Endometrium (tissue), 2 donors: ENCODE measurements around the gene TRAPPC10.

Source experiments
- FAIRE-seq: peaks from 2 replicates; lab custom pipeline; 2012; peaks lifted over from hg19 to GRCh38; lab: Jason Lieb, UNC
- donor health status: control.
- donor health status: control.

Gene TRAPPC10, protein sequence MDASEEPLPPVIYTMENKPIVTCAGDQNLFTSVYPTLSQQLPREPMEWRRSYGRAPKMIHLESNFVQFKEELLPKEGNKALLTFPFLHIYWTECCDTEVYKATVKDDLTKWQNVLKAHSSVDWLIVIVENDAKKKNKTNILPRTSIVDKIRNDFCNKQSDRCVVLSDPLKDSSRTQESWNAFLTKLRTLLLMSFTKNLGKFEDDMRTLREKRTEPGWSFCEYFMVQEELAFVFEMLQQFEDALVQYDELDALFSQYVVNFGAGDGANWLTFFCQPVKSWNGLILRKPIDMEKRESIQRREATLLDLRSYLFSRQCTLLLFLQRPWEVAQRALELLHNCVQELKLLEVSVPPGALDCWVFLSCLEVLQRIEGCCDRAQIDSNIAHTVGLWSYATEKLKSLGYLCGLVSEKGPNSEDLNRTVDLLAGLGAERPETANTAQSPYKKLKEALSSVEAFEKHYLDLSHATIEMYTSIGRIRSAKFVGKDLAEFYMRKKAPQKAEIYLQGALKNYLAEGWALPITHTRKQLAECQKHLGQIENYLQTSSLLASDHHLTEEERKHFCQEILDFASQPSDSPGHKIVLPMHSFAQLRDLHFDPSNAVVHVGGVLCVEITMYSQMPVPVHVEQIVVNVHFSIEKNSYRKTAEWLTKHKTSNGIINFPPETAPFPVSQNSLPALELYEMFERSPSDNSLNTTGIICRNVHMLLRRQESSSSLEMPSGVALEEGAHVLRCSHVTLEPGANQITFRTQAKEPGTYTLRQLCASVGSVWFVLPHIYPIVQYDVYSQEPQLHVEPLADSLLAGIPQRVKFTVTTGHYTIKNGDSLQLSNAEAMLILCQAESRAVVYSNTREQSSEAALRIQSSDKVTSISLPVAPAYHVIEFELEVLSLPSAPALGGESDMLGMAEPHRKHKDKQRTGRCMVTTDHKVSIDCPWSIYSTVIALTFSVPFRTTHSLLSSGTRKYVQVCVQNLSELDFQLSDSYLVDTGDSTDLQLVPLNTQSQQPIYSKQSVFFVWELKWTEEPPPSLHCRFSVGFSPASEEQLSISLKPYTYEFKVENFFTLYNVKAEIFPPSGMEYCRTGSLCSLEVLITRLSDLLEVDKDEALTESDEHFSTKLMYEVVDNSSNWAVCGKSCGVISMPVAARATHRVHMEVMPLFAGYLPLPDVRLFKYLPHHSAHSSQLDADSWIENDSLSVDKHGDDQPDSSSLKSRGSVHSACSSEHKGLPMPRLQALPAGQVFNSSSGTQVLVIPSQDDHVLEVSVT

DNA sequence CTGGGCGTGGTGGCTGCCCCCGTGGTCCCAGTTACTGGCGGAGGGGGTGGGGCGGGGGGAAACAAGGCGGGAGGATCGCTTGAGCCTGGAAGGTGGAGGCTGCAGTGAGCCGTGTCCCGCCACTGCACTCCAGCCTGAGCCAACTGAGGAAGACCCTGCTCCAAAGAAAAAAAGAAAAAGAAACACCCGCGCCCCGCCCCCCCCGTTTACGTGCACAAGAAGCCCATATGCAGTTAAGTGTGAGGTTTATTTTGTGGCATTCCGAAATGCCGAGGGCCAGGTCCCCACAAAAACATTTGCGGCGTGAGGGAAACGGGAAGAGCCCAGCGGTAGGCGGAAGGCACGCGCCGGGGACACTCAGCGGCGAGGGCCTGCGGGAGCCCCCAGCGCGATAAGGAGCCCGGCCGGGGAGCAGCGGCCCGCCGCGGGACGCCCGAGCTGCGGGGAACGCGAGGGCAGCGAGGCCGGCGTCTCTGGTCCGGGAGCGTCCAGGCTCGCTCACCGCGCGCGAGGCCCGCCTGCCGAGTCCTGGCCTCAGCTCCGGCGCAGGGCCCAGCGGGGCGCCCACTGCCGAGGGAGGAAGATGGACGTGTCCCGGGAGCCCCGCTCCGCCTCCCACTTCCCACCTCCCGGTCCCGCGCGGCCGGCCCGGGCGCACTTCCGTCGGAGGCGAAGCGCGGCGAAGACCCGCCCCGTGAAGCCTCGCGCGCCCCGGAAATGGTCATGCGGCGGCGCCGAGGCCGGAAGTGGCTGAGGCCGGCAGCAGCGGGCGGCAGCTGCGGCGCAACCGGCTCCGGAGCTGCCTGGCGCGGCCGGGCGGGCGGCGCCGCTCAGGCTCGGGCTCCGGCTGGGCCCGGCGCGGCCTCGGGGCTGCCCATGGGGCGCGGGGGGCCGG lies at the start of gene TRAPPC10:
Gene TRAPPC10, plus strand, starts transcription at position 731 of the 895 bp plus-strand sequence. CDS start 185 bp downstream, outside the sequence.
- FAIRE-seq = no peak

DNA sequence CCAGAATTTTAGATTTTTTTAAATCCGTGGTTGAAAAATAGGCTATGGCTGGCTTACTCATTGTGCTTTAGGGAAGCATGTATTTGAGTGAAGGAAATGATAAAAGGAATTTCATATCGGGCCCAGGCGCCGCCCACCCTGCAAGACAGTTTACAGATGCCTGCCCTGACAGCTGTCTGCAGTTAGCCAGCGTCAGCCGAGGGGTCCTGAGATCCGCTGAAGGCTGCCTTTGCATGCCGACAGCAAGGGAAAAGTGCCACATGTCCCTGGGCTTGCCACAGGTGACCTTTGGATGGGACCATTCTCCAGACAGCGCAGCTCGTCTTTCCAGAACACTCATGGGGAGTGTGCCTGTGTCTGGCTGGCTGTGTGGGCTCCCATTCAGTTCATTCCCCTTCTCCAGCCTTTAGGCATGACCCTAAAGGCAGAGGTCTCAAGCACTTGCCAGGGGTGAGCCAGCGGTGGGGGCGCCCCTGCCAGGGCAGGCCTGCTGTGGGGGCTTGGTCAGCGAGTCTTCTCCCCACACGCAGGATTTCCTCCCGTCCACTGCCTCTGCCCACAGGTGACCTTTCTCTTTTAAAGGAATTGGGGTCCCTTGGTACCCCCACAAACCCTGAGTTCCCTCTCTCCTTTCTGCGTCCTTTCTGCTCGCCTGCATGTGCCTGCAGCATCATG lies 46.1 kb upstream of the TRAPPC10 start:
- no peak for FAIRE-seq

- no peak for FAIRE-seq
Measured at GRCh38 chr21:43966946-43967512, 45.1 kb upstream of the TRAPPC10 start.

- FAIRE-seq = no peak
Measured at GRCh38 chr21:43967981-43968380, 44.1 kb upstream of the TRAPPC10 start.

DNA sequence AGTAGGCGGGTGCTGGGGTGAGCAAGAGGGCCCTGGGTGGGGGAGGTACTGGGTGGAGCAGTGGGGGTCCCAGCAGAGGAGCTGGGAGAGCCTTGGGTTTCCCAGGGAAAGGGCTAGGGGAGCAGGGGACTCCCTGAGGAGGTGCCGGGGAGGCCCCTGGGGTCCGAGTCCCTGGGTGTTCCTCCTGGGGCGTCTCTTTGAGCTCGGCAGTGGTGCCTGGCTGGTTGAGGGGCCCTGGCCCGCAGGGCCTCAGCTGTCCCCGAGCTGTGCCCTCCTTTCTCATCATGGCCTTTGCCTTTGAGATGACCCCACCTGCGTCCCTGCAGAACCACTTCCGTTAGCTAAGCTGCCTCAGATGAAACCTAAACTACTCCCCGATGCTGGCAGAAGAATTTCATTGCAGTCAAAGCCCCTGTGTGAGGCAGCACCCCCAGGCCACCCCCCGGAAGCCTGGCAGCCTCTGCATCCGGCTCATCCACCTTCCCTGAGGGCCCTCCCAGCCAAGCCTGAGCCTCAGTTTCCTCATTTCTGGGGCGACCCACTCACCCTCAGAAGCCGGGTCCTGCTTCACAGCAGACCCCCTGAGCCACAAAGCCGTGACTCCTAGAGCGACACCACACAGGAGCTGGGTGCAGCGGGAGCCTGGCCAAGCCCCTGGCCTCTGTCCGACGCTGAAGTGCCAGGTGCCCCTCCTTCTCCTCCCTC lies 43.5 kb upstream of the TRAPPC10 start:
- FAIRE-seq = no peak

GRCh38 chr21:43969115-43969444 lies 43.0 kb upstream of the TRAPPC10 start:
- FAIRE-seq = no peak

DNA sequence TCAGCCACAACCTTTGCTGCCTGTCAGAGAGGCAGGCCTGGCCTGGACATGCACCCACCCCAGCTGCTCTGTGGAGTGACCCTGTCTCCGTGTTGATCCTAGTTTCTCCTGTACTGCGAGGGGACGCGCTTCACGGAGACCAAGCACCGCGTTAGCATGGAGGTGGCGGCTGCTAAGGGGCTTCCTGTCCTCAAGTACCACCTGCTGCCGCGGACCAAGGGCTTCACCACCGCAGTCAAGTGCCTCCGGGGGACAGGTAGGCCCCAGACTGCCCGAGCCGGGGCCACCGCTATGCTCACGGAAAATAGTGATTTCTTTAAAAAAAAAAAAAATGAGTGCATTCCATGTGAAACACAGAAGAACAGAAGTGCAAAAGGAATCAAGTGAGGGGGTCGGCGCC lies 41.6 kb upstream of the TRAPPC10 start:
- no peak for FAIRE-seq

DNA sequence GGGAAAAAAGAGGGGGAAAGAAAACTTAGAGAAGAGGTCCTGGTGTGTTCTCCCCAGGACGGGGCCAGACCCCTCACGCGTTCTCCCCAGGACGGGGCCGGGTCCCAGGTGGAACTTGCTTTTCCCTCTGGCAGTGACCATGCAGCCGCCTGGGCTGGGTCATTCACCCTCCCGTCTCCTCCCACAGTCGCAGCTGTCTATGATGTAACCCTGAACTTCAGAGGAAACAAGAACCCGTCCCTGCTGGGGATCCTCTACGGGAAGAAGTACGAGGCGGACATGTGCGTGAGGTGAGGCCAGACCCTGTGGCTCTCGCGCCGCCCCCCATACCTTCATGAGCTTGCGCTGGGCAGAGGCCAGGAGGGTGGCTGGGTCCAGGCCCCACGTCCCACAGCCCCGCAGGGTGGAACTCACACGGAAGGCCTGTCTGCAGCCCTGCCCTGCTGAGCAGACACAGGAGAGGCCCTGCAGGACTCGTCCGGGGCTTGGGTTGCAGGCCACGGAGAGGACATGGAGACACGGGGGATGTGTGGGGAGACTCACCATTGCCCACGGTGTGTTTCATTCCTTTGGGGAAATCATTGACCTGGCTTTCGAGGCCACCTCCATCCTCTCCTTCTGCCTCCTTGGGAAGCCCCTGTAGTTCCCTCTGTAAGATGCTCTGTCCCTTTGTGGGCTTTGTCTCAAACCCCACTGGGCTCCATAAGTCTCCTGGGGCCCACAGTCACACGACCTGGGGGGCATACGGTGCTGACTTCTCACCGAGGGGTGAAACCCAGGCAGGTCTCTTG lies 40.7 kb upstream of the TRAPPC10 start:
- FAIRE-seq = no peak

DNA sequence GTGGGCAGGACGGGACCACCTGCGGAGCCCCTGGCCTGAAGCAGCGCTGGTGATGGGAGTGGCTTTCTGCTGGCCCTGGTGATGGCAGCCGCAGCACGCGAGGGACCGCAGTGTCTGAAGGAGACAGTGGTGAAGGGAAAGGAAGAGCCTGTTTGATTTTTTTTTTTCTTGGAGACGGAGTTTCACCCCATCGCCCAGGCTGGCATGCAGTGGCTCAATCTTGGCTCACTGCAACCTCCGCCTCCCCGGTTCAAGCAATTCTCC lies 40.2 kb upstream of the TRAPPC10 start:
- FAIRE-seq = no peak

DNA sequence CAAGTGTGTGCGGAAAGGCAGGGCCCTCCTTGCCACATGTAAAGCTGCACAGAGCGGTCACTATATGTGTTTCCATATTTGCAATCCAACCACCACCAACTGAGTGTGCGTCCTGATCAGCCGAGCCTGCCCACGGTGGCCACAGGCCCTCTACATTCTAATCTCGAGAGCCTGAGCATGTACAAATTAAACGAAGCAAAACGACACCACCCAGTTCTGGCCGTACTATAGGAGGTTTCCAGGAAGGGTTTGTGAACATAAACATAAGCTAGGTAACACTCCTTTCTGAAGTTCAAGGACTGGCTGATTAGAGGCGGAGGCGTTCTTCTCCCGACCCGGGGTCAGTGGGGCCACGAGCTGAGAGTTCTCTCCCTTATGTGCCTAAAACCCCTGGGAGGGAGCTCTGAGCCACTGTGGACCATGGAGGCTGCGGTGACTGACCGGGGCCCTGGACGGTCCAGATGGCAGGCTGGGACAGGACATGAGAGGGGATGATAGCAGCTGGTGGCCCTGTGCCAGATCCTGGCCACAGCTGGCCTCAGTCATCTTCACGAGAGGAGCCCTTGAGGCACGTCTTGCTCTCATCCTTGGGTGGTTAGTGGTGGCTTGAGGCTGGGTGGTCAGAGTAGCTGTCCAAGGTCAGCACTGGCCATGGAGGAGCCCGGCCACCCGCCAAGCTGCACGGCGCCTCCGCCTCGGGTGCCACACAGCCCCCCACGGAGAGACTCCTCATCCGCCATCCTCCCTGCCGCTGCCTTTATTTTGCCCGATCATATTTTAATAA lies 39.1 kb upstream of the TRAPPC10 start:
- FAIRE-seq = no peak

DNA sequence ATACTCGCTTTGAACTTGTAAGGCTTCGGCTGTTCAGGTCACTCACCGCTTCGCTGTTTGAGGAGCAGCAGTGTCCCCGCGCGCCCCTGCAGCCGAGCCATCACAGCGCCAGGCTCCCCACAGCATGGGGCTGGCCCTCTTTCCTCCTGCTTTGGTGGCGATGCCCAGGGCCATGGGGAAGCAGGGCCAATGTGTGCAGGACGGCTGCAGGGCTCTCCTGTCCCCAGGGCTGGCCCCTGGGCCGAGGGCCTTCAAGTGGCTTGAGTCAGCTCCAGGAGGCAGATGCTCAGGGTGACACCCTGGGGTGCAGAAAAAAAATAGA lies 38.5 kb upstream of the TRAPPC10 start:
- FAIRE-seq = no peak

GRCh38 chr21:43974791-43975468 lies 37.2 kb upstream of the TRAPPC10 start:
- FAIRE-seq = no peak

DNA sequence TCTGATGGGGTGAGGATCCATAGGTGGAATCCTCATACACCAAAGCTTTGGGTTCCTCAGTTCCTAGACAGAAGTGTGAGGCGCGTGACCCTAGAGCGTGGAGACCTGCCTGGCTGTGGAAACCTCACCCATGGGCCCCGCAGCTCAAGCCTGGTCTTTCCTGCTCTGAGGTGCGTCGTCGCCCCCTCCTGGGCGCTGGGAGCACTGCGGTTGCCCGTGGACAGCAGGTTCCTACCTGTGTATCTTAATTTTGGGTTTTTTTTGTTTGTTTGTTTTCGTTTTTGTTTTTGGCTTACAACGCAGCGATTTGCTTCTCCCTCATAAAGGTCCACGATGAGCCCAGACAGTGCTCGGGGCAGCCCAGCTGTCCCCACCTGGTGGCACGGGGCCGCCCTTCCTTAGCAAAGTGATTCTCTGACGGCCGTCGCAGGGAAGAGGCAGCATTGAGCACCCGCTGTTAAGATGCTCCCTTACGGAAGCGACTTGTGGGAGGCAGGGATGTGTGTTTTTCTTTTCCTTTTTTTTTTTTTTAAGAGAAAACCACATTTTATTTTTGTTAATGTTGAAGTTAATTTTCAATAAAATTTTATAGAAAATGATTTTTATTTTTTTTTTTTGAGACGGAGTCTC lies 36.5 kb upstream of the TRAPPC10 start:
- no peak for FAIRE-seq

DNA sequence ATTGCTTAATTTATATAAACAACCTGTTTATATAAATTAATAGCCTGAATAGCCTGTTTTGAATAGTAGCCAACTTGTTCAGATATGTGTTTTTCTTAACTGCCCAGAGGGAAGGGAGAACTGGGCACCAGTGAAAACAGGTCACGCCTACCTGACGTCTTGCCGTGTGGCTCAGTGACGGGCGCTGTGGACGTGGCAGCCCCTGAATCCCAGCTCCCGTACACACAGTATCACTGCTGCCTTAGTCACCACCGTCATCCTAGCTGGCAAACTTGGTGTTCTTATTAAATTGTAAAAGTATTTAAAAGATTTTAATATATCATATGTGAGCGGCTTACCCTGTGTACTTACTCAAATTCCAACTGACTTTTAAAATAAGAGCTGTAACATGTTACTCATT lies 35.4 kb upstream of the TRAPPC10 start:
- FAIRE-seq = no peak

DNA sequence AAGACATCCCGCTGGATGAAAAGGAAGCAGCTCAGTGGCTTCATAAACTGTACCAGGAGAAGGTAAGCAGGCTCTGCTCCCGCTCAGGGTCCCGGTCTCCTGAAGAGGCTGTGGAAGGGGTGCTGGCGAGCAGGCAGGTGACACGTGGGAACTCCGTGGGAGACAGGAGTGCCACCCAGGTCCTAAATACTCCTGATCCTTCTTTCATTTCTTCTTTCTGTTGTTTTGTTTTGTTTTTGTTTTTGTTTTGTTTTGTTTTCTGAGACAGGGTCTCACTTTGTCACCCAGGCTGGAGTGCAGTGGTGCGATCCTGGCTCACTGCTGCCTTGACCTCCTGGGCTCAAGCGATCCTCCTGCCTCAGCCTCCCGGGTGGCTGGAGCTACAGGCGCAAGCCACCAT lies 34.0 kb upstream of the TRAPPC10 start:
- no peak for FAIRE-seq

DNA sequence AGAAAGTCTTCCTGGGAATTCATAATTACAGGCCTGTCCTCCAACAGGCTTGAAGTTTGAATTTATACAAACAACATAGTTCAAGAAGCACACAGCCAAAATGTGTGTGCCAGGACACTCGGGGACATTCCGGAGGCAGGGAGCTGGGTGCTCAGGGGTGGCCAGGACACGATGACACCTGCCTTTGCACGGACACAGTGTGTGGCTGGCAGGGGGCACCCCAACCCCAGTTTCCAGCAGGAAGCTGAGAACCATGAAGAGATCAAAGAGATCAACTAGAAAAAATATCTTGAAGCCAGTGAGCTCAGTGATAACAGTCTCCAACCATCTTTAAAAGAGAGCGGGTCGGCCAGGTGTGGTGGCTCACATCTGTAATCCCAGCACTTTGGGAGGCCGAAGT lies 32.5 kb upstream of the TRAPPC10 start:
- no peak for FAIRE-seq

DNA sequence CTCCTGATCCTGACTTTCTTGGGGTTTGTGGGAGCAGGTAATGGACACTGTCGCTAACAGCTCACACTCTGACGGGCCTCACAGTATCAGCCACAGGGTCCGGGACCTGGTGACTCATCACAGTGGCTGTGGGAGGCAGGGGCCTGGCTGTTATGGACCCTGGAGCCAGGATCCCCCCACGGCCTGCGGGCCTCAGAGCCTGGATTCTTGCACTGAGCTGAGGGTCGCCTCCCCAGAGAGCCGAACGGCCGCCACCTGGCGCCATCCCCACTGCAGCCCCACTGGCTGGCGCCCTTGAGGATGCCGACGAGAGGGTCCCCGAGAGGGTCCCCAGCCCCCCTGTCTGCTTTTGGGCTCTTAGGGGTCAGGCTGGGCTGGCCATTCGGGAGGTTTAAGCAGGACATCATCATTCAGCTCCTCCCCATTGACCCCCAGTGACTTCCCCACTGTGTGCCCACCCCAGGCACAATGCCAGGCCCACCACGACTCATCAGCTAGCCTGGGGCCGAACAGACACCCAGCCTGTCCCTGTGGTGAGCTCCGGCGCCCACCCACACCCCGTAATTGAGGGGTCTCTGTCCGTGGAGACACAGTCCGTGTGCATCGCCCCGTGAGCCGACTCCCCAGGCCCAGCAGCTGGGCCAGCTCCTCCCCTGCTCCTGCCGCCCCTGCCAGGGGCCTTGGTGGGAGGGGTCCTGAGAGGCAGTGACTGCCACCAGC lies 30.8 kb upstream of the TRAPPC10 start:
- no peak for FAIRE-seq
